Choroid plexus epithelial cell (primary cell): ENCODE results near the gene SMAP1.
"Not testable (repeated sequence)": the region's sequence is repeated elsewhere in the genome, so short reads cannot be mapped to it uniquely, and the experiment has no call there.

Experiments used
- DNase-seq: peaks from one replicate; pipeline ENCODE4 v3.0.0-alpha.2; 2010; ENCODE audit warnings: low read depth
- H3K4me3 ChIP-seq: 2 replicates; pipeline ENCODE4 v1.5.1; 2011; ENCODE audit warnings: low read depth, mild to moderate bottlenecking, control low read depth, low read length, moderate library complexity
- CTCF ChIP-seq: conservative IDR thresholded peaks from 2 replicates; pipeline ENCODE4 v1.5.1; 2011; ENCODE audit warnings: low read depth, mild to moderate bottlenecking, control low read depth, inconsistent platforms, low read length, moderate library complexity

SMAP1 gene

GRCh38 chr6:70763754-70764510 lies 96.2 kb downstream of the SMAP1 start:
- no peak for TF ChIP-seq CTCF
- peak; percentile 4 for DNase-seq
- no peak overlapping the region for H3K4me3 ChIP-seq

- DNase-seq: no peak
- H3K4me3 ChIP-seq: no peak overlapping the region
- no peak for TF ChIP-seq CTCF
Measured at GRCh38 chr6:70764706-70765105, 97.0 kb downstream of the SMAP1 start.

DNA sequence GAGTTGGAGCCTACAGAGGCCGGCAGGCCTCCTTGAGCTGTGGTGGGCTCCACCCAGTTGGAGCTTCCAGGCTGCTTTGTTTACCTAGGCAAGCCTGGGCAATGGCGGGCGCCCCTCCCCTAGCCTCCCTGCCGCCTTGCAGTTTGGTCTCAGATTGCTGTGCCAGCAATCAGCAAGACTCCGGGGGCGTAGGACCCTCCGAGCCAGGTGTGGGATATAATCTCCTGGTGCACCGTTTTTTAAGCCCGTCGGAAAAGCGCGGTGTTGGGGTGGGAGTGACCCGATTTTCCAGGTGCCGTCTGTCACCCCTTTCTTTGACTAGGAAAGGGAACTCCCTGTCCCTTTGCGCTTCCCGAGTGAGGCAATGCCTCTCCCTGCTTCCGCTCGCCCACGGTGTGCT lies 103.7 kb downstream of the SMAP1 start:
- DNase-seq: not testable (repeated sequence)

DNA sequence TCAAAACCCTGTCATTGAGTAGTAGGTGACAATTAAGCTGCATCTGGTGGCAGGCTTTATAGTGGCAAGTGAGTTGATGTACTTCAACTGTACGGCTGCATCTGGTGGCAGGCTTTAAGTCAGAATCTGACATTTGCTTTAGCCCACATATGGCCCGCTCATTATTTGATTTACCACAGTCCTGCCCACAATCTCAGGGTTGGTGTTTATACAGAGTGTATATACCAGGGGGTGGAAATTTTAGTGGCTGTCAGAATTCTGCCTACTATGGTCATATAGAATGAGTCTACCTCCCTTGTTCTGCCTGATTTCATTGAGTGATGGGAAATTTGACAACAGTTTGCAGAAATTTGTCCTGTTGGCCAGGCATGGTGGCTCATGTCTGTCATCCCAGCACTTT lies 112.3 kb downstream of the SMAP1 start:
- no peak for DNase-seq
- TF ChIP-seq CTCF: no peak
- H3K4me3 ChIP-seq: no peak overlapping the region

More for the DNA sequence above, 103.7 kb downstream of the SMAP1 start:
- not testable (repeated sequence) for H3K4me3 ChIP-seq

- TF ChIP-seq CTCF: no peak
- no peak for DNase-seq
- no peak overlapping the region for H3K4me3 ChIP-seq
Measured at GRCh38 chr6:70790483-70791224, 123.0 kb downstream of the SMAP1 start.

DNA sequence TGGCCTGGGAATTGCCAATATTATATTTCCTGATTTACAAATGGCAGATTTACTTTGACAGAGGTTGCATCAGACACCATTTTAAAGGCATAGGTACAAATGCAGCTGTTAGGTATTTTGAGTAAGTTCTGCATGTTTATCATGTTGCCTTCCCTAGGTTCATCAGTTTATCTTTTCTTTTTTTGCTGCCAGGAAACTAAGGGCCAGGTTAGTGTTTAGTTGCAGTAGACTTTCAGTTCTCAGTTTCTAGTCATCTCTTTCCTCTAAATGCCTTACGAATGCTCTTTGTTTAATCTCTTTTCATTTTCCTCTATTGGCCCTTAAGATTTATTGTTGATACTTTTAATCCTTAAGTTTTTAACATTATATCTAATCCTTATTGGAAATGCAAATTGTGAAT lies 129.9 kb downstream of the SMAP1 start:
- no peak for TF ChIP-seq CTCF
- no peak overlapping the region for H3K4me3 ChIP-seq
- no peak for DNase-seq

DNA sequence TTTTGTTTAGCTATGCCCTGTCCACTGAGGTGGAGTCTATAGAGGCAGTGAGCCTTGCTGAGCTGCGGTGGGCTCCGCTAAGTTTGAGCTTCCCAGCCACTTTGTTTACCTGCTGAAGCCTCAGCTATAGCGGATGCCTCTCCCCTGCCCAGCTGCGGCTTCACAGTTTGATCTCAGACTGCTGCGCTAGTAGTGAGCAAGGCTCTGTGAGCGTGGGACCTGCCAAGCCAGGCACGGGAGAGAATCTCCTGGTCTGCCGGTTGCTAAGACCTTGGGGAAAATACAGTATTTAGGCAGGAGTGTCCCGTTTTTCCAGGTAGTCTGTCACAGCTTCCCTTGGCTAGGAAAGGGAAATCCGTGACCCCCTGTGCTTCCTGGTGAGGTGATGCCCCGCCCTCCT lies 138.4 kb downstream of the SMAP1 start:
- H3K4me3 ChIP-seq: no peak overlapping the region
- DNase-seq: no peak
- no peak for TF ChIP-seq CTCF
